ENCODE data around the gene TECR. TPM values are rescaled to one million over a fixed set of nuclear protein-coding genes. Genes with fewer than 3 reads are reported as not detected.
"Not testable (repeated sequence)": the region's sequence is repeated elsewhere in the genome, so short reads cannot be mapped to it uniquely, and the experiment has no call there.

Gene TECR
- total RNA-seq, 2 experiments from 2014 or later = 102 to 105 TPM

GRCh38 chr19:14545716-14546082, 16.3 kb downstream of the TECR start:
- CTCF ChIA-PET = interaction anchor here (0.6 to 2.0 kb wide), 2 partner anchors 11 to 42 kb away, joined by 4 to 9 read pairs; no protein-coding TSS in a partner anchor
- no peak overlapping the region for H3K4me3 Mint-ChIP-seq
- no peaks in the 10 kb centered on the region for H3K9me3 Mint-ChIP-seq
- H3K4me1 Mint-ChIP-seq (ENCODE audit: low read depth) = peaks cover 37% of the 10 kb centered on the region
- DNase-seq = no peak
- H3K36me3 Mint-ChIP-seq (ENCODE audit: low read depth) = peaks cover 7% of the 10 kb centered on the region
- no peak overlapping the region for H3K27ac Mint-ChIP-seq
- intact Hi-C loops (cut with micrococcal nuclease) = no loop called here
- no peaks in the 10 kb centered on the region for H3K27me3 Mint-ChIP-seq (ENCODE audit: low read depth)

GRCh38 chr19:14550201-14550754, 20.9 kb downstream of the TECR start:
- CTCF ChIA-PET = interaction anchor here (0.6 to 2.5 kb wide), 5 partner anchors 12 to 424 kb away, joined by 3 to 18 read pairs (median 3); no protein-coding TSS in a partner anchor
- H3K27me3 Mint-ChIP-seq (ENCODE audit: low read depth) = no peaks in the 10 kb centered on the region
- peak overlapping the region; percentile 1 for H3K27ac Mint-ChIP-seq
- no peak for DNase-seq
- no peak overlapping the region for H3K4me3 Mint-ChIP-seq
- intact Hi-C loops (cut with micrococcal nuclease) = loop anchor here (2.0 kb wide), 1 partner anchor 43 kb away; no protein-coding TSS in a partner anchor
- H3K36me3 Mint-ChIP-seq (ENCODE audit: low read depth) = peaks cover 5% of the 10 kb centered on the region
- peaks cover 51% of the 10 kb centered on the region for H3K4me1 Mint-ChIP-seq (ENCODE audit: low read depth)
- H3K9me3 Mint-ChIP-seq = no peaks in the 10 kb centered on the region

- intact Hi-C loops (cut with micrococcal nuclease) = loop anchor here (2.0 kb wide), 1 partner anchor 45 kb away; no protein-coding TSS in a partner anchor
- not testable (repeated sequence) for H3K36me3 Mint-ChIP-seq (ENCODE audit: low read depth); H3K4me3 Mint-ChIP-seq; H3K27me3 Mint-ChIP-seq (ENCODE audit: low read depth); H3K9me3 Mint-ChIP-seq
- H3K4me1 Mint-ChIP-seq (ENCODE audit: low read depth) = peaks cover 55% of the 10 kb centered on the region
- CTCF ChIA-PET = interaction anchor here (0.6 to 2.5 kb wide), 8 partner anchors 13 to 1252 kb away, joined by 3 to 18 read pairs (median 4); partner anchors contain the start of genes DNAJB1 and NDUFB7
- peak; percentile 92 for DNase-seq
- H3K27ac Mint-ChIP-seq = peak overlapping the region; percentile 82
These were observed 22.0 kb downstream of the TECR start for GRCh38 chr19:14551134-14552005.

GRCh38 chr19:14552006-14552360, 22.6 kb downstream of the TECR start:
- CTCF ChIA-PET = interaction anchor here (0.7 to 2.5 kb wide), 5 partner anchors 14 to 544 kb away, joined by 4 to 18 read pairs (median 6); partner anchors contain the start of genes DNAJB1 and NDUFB7
- Mint-ChIP-seq H3K4me1 (ENCODE audit: low read depth) (peaks cover 58% of the 10 kb centered on the region), H3K27ac (peak overlapping the region; percentile 82)
- DNase-seq; H3K9me3 Mint-ChIP-seq; H3K27me3 Mint-ChIP-seq (ENCODE audit: low read depth); H3K4me3 Mint-ChIP-seq; H3K36me3 Mint-ChIP-seq (ENCODE audit: low read depth); intact Hi-C loops (cut with micrococcal nuclease): not testable (repeated sequence)

GRCh38 chr19:14553042-14553938, 23.9 kb downstream of the TECR start:
- Mint-ChIP-seq H3K4me3 (no peak overlapping the region), H3K27me3 (ENCODE audit: low read depth) (no peaks in the 10 kb centered on the region), H3K27ac (peak overlapping the region; percentile 30), H3K9me3 (no peaks in the 10 kb centered on the region), H3K4me1 (ENCODE audit: low read depth) (peaks cover 60% of the 10 kb centered on the region), H3K36me3 (ENCODE audit: low read depth) (peaks cover 3% of the 10 kb centered on the region)
- CTCF ChIA-PET = interaction anchor here (0.8 to 1.5 kb wide), 2 partner anchors 133 to 135 kb away, joined by 3 to 8 read pairs; no protein-coding TSS in a partner anchor
- no peak for DNase-seq
- intact Hi-C loops (cut with micrococcal nuclease) = no loop called here

GRCh38 chr19:14553939-14554243, 24.5 kb downstream of the TECR start:
- Mint-ChIP-seq H3K4me1 (ENCODE audit: low read depth) (peaks cover 62% of the 10 kb centered on the region), H3K27ac (no peak overlapping the region), H3K4me3 (no peak overlapping the region), H3K36me3 (ENCODE audit: low read depth) (no peaks in the 10 kb centered on the region), H3K27me3 (ENCODE audit: low read depth) (no peaks in the 10 kb centered on the region), H3K9me3 (no peaks in the 10 kb centered on the region)
- CTCF ChIA-PET = interaction anchor here (0.8 to 1.5 kb wide), 2 partner anchors 132 to 134 kb away, joined by 3 to 8 read pairs; no protein-coding TSS in a partner anchor
- intact Hi-C loops (cut with micrococcal nuclease) = no loop called here
- no peak for DNase-seq

GRCh38 chr19:14554382-14554812, 25.0 kb downstream of the TECR start:
- Mint-ChIP-seq H3K4me1 (ENCODE audit: low read depth) (peaks cover 65% of the 10 kb centered on the region), H3K9me3 (no peaks in the 10 kb centered on the region), H3K27ac (peak overlapping the region; percentile 58), H3K4me3 (no peak overlapping the region), H3K36me3 (ENCODE audit: low read depth) (no peaks in the 10 kb centered on the region), H3K27me3 (ENCODE audit: low read depth) (no peaks in the 10 kb centered on the region)
- CTCF ChIA-PET = interaction anchor here (0.6 to 3.6 kb wide), 5 partner anchors 17 to 556 kb away, joined by 3 to 19 read pairs (median 3); partner anchors contain the start of gene NDUFB7
- no peak for DNase-seq
- intact Hi-C loops (cut with micrococcal nuclease) = no loop called here

- peak overlapping the region; percentile 66 for H3K27ac Mint-ChIP-seq
- intact Hi-C loops (cut with micrococcal nuclease) = loop anchor here (1.0 kb wide), 1 partner anchor 130 kb away; no protein-coding TSS in a partner anchor
- H3K36me3 Mint-ChIP-seq (ENCODE audit: low read depth) = no peaks in the 10 kb centered on the region
- H3K9me3 Mint-ChIP-seq = no peaks in the 10 kb centered on the region
- CTCF ChIA-PET = interaction anchor here (0.6 to 3.6 kb wide), 21 partner anchors 8 to 507 kb away, joined by 3 to 36 read pairs (median 4); partner anchors contain the start of genes NDUFB7 and ZNF333
- peaks cover 58% of the 10 kb centered on the region for H3K4me1 Mint-ChIP-seq (ENCODE audit: low read depth)
- no peaks in the 10 kb centered on the region for H3K27me3 Mint-ChIP-seq (ENCODE audit: low read depth)
- DNase-seq = no peak
- H3K4me3 Mint-ChIP-seq = no peak overlapping the region
These were observed 26.7 kb downstream of the TECR start for GRCh38 chr19:14555918-14556661.

GRCh38 chr19:14556662-14557188, 27.3 kb downstream of the TECR start:
- intact Hi-C loops (cut with micrococcal nuclease) = loop anchor here (1.0 kb wide), 1 partner anchor 130 kb away; no protein-coding TSS in a partner anchor
- Mint-ChIP-seq H3K27ac (no peak overlapping the region), H3K36me3 (ENCODE audit: low read depth) (no peaks in the 10 kb centered on the region), H3K4me1 (ENCODE audit: low read depth) (peaks cover 53% of the 10 kb centered on the region), H3K27me3 (ENCODE audit: low read depth) (no peaks in the 10 kb centered on the region), H3K4me3 (no peak overlapping the region), H3K9me3 (no peaks in the 10 kb centered on the region)
- DNase-seq = peak; percentile 79
- CTCF ChIA-PET = interaction anchor here (0.6 to 3.6 kb wide), 21 partner anchors 9 to 420 kb away, joined by 3 to 36 read pairs (median 4); partner anchors contain the start of genes NDUFB7 and ZNF333

GRCh38 chr19:14558370-14559066, 29.1 kb downstream of the TECR start:
- Mint-ChIP-seq H3K9me3 (no peaks in the 10 kb centered on the region), H3K27ac (peak overlapping the region; percentile 30), H3K4me1 (ENCODE audit: low read depth) (peaks cover 40% of the 10 kb centered on the region), H3K36me3 (ENCODE audit: low read depth) (no peaks in the 10 kb centered on the region), H3K27me3 (ENCODE audit: low read depth) (no peaks in the 10 kb centered on the region), H3K4me3 (no peak overlapping the region)
- intact Hi-C loops (cut with micrococcal nuclease) = no loop called here
- CTCF ChIA-PET = interaction anchor here (3.5 kb wide), 1 partner anchor 128 kb away, joined by 36 read pairs; no protein-coding TSS in a partner anchor
- no peak for DNase-seq
